ENCODE results near the gene MEIS2.

GRCh38 chr15:37102305-37103162 lies 2.2 kb upstream of the MEIS2 start:
- TF ChIP-seq EZH2 (IDR thresholded peaks at IDR 0.05; ENCODE audit: insufficient read depth, low read length), result no peak
- no peak for TF ChIP-seq CTCF (IDR thresholded peaks at IDR 0.05; ENCODE audit: insufficient read depth, low read depth, low read length)

All from astrocyte (in vitro differentiated cells and primary cell).